ENCODE measurements around the gene ADTRP.

Gene ADTRP

GRCh38 chr6:11755725-11756124 is 22.9 kb downstream of the ADTRP start:
- Histone ChIP-seq H3K4me3 (ENCODE audit: low read length in 2 of 2) (no peak overlapping the region), H3K4me1 (ENCODE audit: control insufficient read depth, insufficient read depth, low read length) (no peaks in the 10 kb centered on the region), H3K9ac (ENCODE audit: low read length in 2 of 2) (no peak overlapping the region), H3K27ac (ENCODE audit: low read length) (no peak overlapping the region), H3K27me3 (ENCODE audit: control insufficient read depth in 1 of 2, insufficient read depth in 2 of 2, low read length in 2 of 2) (no peaks in the 10 kb centered on the region), H3K36me3 (ENCODE audit: control insufficient read depth in 2 of 2, insufficient read depth in 2 of 2, low read length in 2 of 2) (no peaks in the 10 kb centered on the region), H3K9me3 (ENCODE audit: control insufficient read depth in 2 of 2, low read length in 2 of 2) (no peaks in the 10 kb centered on the region)

DNA sequence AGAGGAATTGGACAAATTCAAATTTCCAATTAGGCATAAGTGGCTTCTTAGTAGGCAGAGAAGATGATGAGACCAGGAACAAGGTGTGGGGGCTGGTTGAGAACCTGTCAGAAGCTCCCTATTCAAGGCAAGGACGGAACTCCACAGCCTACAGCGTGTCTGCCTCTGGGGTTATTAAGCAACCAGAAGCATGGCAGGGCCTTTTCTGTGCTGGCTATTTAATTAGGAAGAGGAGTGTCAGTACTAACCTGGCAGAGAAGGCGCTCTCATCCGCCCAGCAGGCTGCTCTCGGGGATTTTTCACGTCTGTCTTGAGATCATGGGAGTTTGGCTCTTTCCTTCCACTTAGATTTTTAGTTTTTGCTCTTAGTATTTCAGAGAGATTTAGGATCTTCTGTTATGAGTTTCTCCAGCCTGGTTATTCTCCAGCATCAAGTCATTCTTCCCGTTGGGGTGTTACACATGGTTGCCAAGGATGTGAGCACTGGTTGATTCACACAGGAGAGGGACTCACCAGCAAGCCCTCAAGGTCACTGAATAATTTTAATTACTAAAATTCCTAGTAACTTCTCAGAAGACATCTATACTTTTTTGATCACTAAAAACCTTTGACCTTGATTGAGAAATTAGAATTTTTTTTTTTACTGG is 23.9 kb downstream of the ADTRP start:
- H3K9me3 ChIP-seq (ENCODE audit: control insufficient read depth in 2 of 2, low read length in 2 of 2) = no peaks in the 10 kb centered on the region
- no peaks in the 10 kb centered on the region for H3K27me3 ChIP-seq (ENCODE audit: control insufficient read depth in 1 of 2, insufficient read depth in 2 of 2, low read length in 2 of 2)
- H3K4me1 ChIP-seq (ENCODE audit: control insufficient read depth, insufficient read depth, low read length) = no peaks in the 10 kb centered on the region
- H3K36me3 ChIP-seq (ENCODE audit: control insufficient read depth in 2 of 2, insufficient read depth in 2 of 2, low read length in 2 of 2) = no peaks in the 10 kb centered on the region
- no peak overlapping the region for H3K4me3 ChIP-seq (ENCODE audit: low read length in 2 of 2)
- no peak overlapping the region for H3K9ac ChIP-seq (ENCODE audit: low read length in 2 of 2)
- no peak overlapping the region for H3K27ac ChIP-seq (ENCODE audit: low read length)

GRCh38 chr6:11753798-11754197 is 24.8 kb downstream of the ADTRP start:
- H3K4me1 ChIP-seq (ENCODE audit: control insufficient read depth, insufficient read depth, low read length) = no peaks in the 10 kb centered on the region
- H3K27ac ChIP-seq (ENCODE audit: low read length) = no peak overlapping the region
- H3K4me3 ChIP-seq (ENCODE audit: low read length in 2 of 2) = no peak overlapping the region
- H3K9ac ChIP-seq (ENCODE audit: low read length in 2 of 2) = no peak overlapping the region
- no peaks in the 10 kb centered on the region for H3K36me3 ChIP-seq (ENCODE audit: control insufficient read depth in 2 of 2, insufficient read depth in 2 of 2, low read length in 2 of 2)
- no peaks in the 10 kb centered on the region for H3K27me3 ChIP-seq (ENCODE audit: control insufficient read depth in 1 of 2, insufficient read depth in 2 of 2, low read length in 2 of 2)
- H3K9me3 ChIP-seq (ENCODE audit: control insufficient read depth in 2 of 2, low read length in 2 of 2) = no peaks in the 10 kb centered on the region

DNA sequence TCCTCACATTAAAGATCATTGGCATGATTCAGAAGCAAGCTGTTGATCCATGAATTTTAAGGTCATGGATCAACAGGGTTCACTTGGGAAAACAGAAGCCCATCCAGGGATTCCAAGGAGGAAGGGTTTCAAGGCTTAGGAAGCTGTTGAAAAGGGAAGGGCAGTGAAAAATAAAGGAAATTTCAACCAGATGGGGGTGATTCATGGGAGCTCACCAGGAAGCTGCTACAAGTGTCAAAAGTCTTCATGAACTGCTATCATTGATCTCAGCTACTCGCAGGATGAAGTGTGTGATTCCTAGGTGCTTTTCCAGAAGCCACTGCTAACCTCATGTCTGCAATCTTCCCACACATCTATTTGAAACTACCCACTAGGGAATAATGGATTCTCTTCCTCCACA is 26.2 kb downstream of the ADTRP start:
- H3K36me3 ChIP-seq (ENCODE audit: control insufficient read depth in 2 of 2, insufficient read depth in 2 of 2, low read length in 2 of 2) = no peaks in the 10 kb centered on the region
- H3K9ac ChIP-seq (ENCODE audit: low read length in 2 of 2) = no peak overlapping the region
- H3K27ac ChIP-seq (ENCODE audit: low read length) = no peak overlapping the region
- no peaks in the 10 kb centered on the region for H3K27me3 ChIP-seq (ENCODE audit: control insufficient read depth in 1 of 2, insufficient read depth in 2 of 2, low read length in 2 of 2)
- H3K4me3 ChIP-seq (ENCODE audit: low read length in 2 of 2) = no peak overlapping the region
- H3K9me3 ChIP-seq (ENCODE audit: control insufficient read depth in 2 of 2, low read length in 2 of 2) = no peaks in the 10 kb centered on the region
- no peaks in the 10 kb centered on the region for H3K4me1 ChIP-seq (ENCODE audit: control insufficient read depth, insufficient read depth, low read length)

GRCh38 chr6:11750682-11751081 is 27.9 kb downstream of the ADTRP start:
- Histone ChIP-seq H3K27me3 (ENCODE audit: control insufficient read depth in 1 of 2, insufficient read depth in 2 of 2, low read length in 2 of 2) (no peaks in the 10 kb centered on the region), H3K9me3 (ENCODE audit: control insufficient read depth in 2 of 2, low read length in 2 of 2) (no peaks in the 10 kb centered on the region), H3K27ac (ENCODE audit: low read length) (no peak overlapping the region), H3K4me1 (ENCODE audit: control insufficient read depth, insufficient read depth, low read length) (no peaks in the 10 kb centered on the region), H3K4me3 (ENCODE audit: low read length in 2 of 2) (no peak overlapping the region), H3K36me3 (ENCODE audit: control insufficient read depth in 2 of 2, insufficient read depth in 2 of 2, low read length in 2 of 2) (no peaks in the 10 kb centered on the region), H3K9ac (ENCODE audit: low read length in 2 of 2) (no peak overlapping the region)

DNA sequence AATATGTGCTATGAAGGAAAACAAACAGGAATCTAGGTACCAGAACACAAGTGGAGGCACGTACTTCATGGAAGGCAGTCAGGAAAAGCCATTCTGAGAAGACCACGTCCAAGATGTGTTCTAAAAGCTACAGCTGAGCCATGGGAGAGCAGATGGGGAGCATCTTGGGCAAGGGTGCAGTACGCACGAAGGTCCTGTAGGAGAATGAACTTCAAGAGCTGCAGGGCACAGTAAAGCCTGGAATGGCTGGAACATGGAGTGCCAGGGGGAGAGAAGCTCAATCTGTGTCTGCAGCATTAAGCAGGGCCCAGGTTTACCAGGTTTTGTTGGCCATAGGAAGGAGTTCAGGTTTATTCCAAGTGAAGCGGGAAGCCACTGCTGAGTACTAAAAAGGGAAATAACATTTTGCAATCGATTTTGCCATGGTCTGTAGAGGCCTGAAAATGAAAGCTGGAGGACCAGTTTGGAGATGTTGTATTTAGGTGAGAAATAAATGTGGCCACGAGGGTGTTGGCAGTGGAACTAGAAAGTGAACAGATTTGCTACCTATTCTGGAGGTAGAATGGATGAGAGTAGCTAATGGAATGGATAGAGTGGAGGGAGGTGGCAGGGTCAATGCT is 29.9 kb downstream of the ADTRP start:
- H3K27ac ChIP-seq (ENCODE audit: low read length) = no peak overlapping the region
- H3K9me3 ChIP-seq (ENCODE audit: control insufficient read depth in 2 of 2, low read length in 2 of 2) = no peaks in the 10 kb centered on the region
- H3K27me3 ChIP-seq (ENCODE audit: control insufficient read depth in 1 of 2, insufficient read depth in 2 of 2, low read length in 2 of 2) = no peaks in the 10 kb centered on the region
- no peak overlapping the region for H3K4me3 ChIP-seq (ENCODE audit: low read length in 2 of 2)
- H3K4me1 ChIP-seq (ENCODE audit: control insufficient read depth, insufficient read depth, low read length) = peaks cover 8% of the 10 kb centered on the region
- no peak overlapping the region for H3K9ac ChIP-seq (ENCODE audit: low read length in 2 of 2)
- no peaks in the 10 kb centered on the region for H3K36me3 ChIP-seq (ENCODE audit: control insufficient read depth in 2 of 2, insufficient read depth in 2 of 2, low read length in 2 of 2)

DNA sequence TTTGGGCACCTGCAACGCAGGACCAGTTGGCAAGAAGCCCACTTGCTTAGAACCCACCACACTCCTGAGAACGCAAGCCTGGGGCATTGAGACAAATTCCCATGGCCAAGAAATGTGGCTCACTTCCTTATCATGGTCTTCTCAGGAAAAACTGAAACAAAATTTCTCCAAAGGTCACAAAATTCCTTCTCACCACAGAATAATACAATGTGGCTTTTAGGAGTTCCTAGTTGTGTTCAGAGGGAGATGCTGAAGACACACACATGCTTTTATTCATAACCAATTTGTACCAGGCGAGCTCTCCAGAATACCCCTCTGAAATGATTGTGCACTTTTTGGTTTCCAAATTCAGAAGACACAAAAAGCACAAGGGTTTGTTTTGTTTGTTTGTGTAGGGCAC is 31.6 kb downstream of the ADTRP start:
- Histone ChIP-seq H3K27ac (ENCODE audit: low read length) (no peak overlapping the region), H3K4me1 (ENCODE audit: control insufficient read depth, insufficient read depth, low read length) (peaks cover 8% of the 10 kb centered on the region), H3K9ac (ENCODE audit: low read length in 2 of 2) (no peak overlapping the region), H3K27me3 (ENCODE audit: control insufficient read depth in 1 of 2, insufficient read depth in 2 of 2, low read length in 2 of 2) (no peaks in the 10 kb centered on the region), H3K4me3 (ENCODE audit: low read length in 2 of 2) (no peak overlapping the region), H3K9me3 (ENCODE audit: control insufficient read depth in 2 of 2, low read length in 2 of 2) (no peaks in the 10 kb centered on the region), H3K36me3 (ENCODE audit: control insufficient read depth in 2 of 2, insufficient read depth in 2 of 2, low read length in 2 of 2) (no peaks in the 10 kb centered on the region)

DNA sequence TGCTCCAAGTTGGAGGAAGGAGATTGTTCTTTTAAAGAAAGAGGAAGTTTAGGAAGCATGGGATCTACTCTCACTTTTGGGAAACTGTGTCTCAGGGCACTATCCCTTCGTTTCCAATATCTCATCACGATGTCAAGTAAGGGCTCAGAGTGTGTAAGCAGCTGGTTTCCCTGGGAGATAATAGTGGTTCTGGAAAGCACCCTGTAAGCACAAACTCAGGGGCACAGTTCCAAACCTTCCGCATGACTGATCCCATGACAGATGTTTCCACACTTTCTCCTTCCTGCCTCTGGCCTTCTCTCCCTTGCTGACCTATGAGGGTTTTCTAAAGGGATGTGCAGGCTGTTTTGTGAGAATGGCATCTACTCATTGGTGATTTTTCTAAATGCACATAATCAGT is 33.9 kb downstream of the ADTRP start:
- Histone ChIP-seq H3K4me1 (ENCODE audit: control insufficient read depth, insufficient read depth, low read length) (peaks cover 8% of the 10 kb centered on the region), H3K9ac (ENCODE audit: low read length in 2 of 2) (no peak overlapping the region), H3K36me3 (ENCODE audit: control insufficient read depth in 2 of 2, insufficient read depth in 2 of 2, low read length in 2 of 2) (no peaks in the 10 kb centered on the region), H3K4me3 (ENCODE audit: low read length in 2 of 2) (no peak overlapping the region), H3K27ac (ENCODE audit: low read length) (peak overlapping the region; percentile 25), H3K9me3 (ENCODE audit: control insufficient read depth in 2 of 2, low read length in 2 of 2) (no peaks in the 10 kb centered on the region), H3K27me3 (ENCODE audit: control insufficient read depth in 1 of 2, insufficient read depth in 2 of 2, low read length in 2 of 2) (no peaks in the 10 kb centered on the region)

GRCh38 chr6:11744101-11744500 is 34.5 kb downstream of the ADTRP start:
- H3K9me3 ChIP-seq (ENCODE audit: control insufficient read depth in 2 of 2, low read length in 2 of 2) = no peaks in the 10 kb centered on the region
- H3K4me1 ChIP-seq (ENCODE audit: control insufficient read depth, insufficient read depth, low read length) = peaks cover 8% of the 10 kb centered on the region
- no peak overlapping the region for H3K9ac ChIP-seq (ENCODE audit: low read length in 2 of 2)
- H3K36me3 ChIP-seq (ENCODE audit: control insufficient read depth in 2 of 2, insufficient read depth in 2 of 2, low read length in 2 of 2) = no peaks in the 10 kb centered on the region
- no peaks in the 10 kb centered on the region for H3K27me3 ChIP-seq (ENCODE audit: control insufficient read depth in 1 of 2, insufficient read depth in 2 of 2, low read length in 2 of 2)
- H3K4me3 ChIP-seq (ENCODE audit: low read length in 2 of 2) = no peak overlapping the region
- H3K27ac ChIP-seq (ENCODE audit: low read length) = peak overlapping the region; percentile 25

DNA sequence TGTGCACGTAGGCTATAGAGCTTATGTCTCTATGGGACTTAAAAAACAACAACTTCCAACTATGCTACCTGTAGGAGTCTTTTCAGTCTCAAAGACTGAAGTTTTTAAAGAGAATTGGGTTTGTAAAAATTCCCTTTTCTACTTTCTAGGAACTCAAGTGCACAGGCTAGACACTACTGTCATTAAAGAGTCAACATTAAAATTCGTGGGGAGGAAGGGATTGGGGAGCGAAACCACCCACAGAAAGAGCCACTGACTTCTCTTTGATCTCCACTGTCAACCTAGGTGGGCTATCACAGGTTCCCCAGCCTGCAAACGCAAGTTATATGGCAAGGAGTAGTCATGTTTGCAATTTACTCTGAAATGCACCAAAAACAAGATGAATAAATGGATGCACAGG is 37.7 kb downstream of the ADTRP start:
- Histone ChIP-seq H3K27me3 (ENCODE audit: control insufficient read depth in 1 of 2, insufficient read depth in 2 of 2, low read length in 2 of 2) (peaks cover 0 to 2% of the 10 kb centered on the region in 2 donors), H3K9ac (ENCODE audit: low read length in 2 of 2) (no peak overlapping the region), H3K36me3 (ENCODE audit: control insufficient read depth in 2 of 2, insufficient read depth in 2 of 2, low read length in 2 of 2) (no peaks in the 10 kb centered on the region), H3K9me3 (ENCODE audit: control insufficient read depth in 2 of 2, low read length in 2 of 2) (no peaks in the 10 kb centered on the region), H3K4me1 (ENCODE audit: control insufficient read depth, insufficient read depth, low read length) (peaks cover 8% of the 10 kb centered on the region), H3K27ac (ENCODE audit: low read length) (no peak overlapping the region), H3K4me3 (ENCODE audit: low read length in 2 of 2) (no peak overlapping the region)

- no peak overlapping the region for H3K27ac ChIP-seq (ENCODE audit: low read length)
- peaks cover 0 to 2% of the 10 kb centered on the region in 2 donors for H3K27me3 ChIP-seq (ENCODE audit: control insufficient read depth in 1 of 2, insufficient read depth in 2 of 2, low read length in 2 of 2)
- H3K4me3 ChIP-seq (ENCODE audit: low read length in 2 of 2) = no peak overlapping the region
- no peak overlapping the region for H3K9ac ChIP-seq (ENCODE audit: low read length in 2 of 2)
- H3K9me3 ChIP-seq (ENCODE audit: control insufficient read depth in 2 of 2, low read length in 2 of 2) = no peaks in the 10 kb centered on the region
- no peaks in the 10 kb centered on the region for H3K4me1 ChIP-seq (ENCODE audit: control insufficient read depth, insufficient read depth, low read length)
- H3K36me3 ChIP-seq (ENCODE audit: control insufficient read depth in 2 of 2, insufficient read depth in 2 of 2, low read length in 2 of 2) = no peaks in the 10 kb centered on the region
Observed at GRCh38 chr6:11738661-11739375, 39.8 kb downstream of the ADTRP start.
